ENCODE results near the gene P2RX6. TPM values are rescaled to one million over a fixed set of nuclear protein-coding genes. Genes with fewer than 3 reads are reported as not detected.

Gene P2RX6
- total and polyA plus RNA-seq, 9 of the 15 experiments (the other 6 are each of a cell fraction or from before 2014, with no cell fraction given), result 0.01 to 3.9 (median 1.5) TPM; not detected in 1

DNA sequence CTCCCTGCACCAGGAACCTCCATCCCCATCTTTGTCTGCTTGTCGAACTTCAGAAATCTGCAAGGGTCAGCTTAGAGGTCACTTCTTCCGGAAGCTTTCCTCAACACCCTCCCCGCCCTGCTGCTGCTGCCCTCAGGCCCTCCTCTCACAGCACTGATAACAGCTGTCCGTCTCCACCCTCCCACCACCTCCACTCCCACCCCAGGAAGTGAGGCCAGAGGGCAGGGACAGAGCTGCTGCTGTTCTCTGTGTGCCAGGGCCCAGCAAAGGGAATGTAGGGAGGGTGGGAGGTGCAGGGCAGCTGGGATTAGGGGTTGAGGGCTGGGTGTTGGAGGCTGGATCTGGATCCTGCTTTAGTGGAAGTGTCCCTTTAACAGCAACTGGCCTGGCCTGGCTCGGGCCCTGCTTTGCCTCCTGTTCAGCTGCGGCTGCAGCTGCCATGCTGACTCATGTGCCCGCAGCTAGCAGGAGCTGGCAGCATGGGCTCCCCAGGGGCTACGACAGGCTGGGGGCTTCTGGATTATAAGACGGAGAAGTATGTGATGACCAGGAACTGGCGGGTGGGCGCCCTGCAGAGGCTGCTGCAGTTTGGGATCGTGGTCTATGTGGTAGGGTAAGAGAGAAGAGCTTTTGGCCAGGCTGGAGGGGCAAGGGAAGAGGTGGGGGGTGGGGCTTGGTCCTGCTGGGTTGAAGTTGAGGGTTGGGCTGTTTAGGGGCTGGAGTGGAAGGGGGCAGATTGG, at the start of gene P2RX6 (continued):
- TF ChIP-seq ASH1L (IDR thresholded peaks at IDR 0.05; ENCODE audit: borderline replicate concordance, low read depth, partially characterized antibody) (no peak), SREBF2 (CRISPR knock-in tag; IDR thresholded peaks at IDR 0.05) (no peak), LCOR (CRISPR knock-in tag; IDR thresholded peaks at IDR 0.05) (no peak), ZNF311 (CRISPR knock-in tag; IDR thresholded peaks at IDR 0.05) (0 out of 2 replicates have a peak, but pooled peaks have one; percentile 63), HOXB6 (CRISPR knock-in tag; IDR thresholded peaks at IDR 0.05; ENCODE audit: borderline replicate concordance) (0 out of 2 replicates have a peak, but pooled peaks have one; percentile 11), MAFF (IDR thresholded peaks at IDR 0.05; ENCODE audit: low read length) (peak; percentile 31), SMARCB1 (IDR thresholded peaks at IDR 0.05; ENCODE audit: insufficient read length, low read depth) (peak; percentile 26), ZNF695 (CRISPR knock-in tag; IDR thresholded peaks at IDR 0.05) (no peak)
- TF ChIP-seq, protein P1, sequence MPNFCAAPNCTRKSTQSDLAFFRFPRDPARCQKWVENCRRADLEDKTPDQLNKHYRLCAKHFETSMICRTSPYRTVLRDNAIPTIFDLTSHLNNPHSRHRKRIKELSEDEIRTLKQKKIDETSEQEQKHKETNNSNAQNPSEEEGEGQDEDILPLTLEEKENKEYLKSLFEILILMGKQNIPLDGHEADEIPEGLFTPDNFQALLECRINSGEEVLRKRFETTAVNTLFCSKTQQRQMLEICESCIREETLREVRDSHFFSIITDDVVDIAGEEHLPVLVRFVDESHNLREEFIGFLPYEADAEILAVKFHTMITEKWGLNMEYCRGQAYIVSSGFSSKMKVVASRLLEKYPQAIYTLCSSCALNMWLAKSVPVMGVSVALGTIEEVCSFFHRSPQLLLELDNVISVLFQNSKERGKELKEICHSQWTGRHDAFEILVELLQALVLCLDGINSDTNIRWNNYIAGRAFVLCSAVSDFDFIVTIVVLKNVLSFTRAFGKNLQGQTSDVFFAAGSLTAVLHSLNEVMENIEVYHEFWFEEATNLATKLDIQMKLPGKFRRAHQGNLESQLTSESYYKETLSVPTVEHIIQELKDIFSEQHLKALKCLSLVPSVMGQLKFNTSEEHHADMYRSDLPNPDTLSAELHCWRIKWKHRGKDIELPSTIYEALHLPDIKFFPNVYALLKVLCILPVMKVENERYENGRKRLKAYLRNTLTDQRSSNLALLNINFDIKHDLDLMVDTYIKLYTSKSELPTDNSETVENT (CRISPR knock-in tag; IDR thresholded peaks at IDR 0.05), result 0 out of 2 replicates have a peak, but pooled peaks have one; percentile 41
- TF ChIP-seq, protein P2, sequence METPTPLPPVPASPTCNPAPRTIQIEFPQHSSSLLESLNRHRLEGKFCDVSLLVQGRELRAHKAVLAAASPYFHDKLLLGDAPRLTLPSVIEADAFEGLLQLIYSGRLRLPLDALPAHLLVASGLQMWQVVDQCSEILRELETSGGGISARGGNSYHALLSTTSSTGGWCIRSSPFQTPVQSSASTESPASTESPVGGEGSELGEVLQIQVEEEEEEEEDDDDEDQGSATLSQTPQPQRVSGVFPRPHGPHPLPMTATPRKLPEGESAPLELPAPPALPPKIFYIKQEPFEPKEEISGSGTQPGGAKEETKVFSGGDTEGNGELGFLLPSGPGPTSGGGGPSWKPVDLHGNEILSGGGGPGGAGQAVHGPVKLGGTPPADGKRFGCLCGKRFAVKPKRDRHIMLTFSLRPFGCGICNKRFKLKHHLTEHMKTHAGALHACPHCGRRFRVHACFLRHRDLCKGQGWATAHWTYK (CRISPR knock-in tag; IDR thresholded peaks at IDR 0.05), result peak; percentile 77; the same call in 1 of the 2 replicates
- TF ChIP-seq, protein P3, sequence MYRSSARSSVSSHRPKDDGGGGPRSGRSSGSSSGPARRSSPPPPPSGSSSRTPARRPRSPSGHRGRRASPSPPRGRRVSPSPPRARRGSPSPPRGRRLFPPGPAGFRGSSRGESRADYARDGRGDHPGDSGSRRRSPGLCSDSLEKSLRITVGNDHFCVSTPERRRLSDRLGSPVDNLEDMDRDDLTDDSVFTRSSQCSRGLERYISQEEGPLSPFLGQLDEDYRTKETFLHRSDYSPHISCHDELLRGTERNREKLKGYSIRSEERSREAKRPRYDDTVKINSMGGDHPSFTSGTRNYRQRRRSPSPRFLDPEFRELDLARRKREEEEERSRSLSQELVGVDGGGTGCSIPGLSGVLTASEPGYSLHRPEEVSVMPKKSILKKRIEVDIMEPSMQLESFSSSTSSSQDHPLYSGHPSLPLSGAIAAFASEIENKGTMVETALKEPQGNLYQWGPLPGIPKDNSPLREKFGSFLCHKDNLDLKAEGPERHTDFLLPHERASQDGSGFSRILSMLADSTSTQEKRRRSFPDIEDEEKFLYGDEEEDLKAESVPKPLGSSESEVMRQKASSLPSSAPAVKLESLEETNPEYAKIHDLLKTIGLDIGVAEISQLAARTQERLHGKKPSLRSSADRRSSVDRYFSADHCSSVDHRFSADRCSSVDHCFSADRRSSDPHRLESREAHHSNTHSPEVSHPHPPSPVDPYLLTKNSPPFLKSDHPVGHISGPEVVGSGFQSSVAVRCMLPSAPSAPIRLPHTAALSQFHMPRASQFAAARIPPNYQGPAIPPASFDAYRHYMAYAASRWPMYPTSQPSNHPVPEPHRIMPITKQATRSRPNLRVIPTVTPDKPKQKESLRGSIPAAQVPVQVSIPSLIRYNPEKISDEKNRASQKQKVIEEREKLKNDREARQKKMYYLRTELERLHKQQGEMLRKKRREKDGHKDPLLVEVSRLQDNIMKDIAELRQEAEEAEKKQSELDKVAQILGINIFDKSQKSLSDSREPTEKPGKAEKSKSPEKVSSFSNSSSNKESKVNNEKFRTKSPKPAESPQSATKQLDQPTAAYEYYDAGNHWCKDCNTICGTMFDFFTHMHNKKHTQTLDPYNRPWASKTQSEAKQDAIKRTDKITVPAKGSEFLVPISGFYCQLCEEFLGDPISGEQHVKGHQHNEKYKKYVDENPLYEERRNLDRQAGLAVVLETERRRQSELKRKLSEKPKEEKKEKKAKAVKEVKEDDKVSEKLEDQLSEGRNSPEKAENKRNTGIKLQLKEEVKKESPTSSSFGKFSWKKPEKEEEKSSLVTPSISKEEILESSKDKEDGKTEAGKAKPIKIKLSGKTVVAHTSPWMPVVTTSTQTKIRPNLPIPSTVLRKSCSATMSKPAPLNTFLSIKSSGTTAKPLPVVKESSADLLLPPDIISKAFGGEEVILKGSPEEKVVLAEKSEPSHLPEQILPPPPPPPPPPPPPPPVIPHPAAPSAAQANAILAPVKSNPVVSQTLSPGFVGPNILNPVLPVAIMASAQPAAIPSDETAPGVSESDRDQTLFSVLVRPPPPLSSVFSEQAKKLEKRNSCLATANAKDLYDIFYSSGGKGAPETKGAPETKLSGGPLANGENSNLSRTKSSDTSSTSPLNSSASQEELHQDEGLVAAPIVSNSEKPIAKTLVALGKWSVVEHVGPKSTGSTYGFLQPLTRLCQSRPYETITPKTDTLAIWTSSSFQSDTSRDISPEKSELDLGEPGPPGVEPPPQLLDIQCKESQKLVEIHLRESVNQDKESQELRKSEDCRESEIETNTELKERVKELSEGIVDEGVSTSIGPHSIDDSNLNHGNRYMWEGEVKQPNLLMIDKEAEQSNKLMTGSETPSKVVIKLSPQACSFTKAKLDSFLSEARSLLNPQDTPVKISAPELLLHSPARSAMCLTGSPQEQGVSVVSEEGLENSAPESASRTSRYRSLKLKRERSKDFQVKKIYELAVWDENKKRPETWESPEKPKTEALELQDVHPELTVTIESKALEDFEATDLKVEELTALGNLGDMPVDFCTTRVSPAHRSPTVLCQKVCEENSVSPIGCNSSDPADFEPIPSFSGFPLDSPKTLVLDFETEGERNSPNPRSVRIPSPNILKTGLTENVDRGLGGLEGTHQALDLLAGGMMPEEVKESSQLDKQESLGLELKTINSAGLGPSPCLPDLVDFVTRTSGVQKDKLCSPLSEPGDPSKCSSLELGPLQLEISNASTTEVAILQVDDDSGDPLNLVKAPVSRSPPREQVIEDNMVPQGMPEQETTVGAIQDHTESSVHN (IDR thresholded peaks at IDR 0.05; ENCODE audit: borderline replicate concordance in 1 of 2, low read depth in 1 of 2), result no peak
- TF ChIP-seq, protein P4, sequence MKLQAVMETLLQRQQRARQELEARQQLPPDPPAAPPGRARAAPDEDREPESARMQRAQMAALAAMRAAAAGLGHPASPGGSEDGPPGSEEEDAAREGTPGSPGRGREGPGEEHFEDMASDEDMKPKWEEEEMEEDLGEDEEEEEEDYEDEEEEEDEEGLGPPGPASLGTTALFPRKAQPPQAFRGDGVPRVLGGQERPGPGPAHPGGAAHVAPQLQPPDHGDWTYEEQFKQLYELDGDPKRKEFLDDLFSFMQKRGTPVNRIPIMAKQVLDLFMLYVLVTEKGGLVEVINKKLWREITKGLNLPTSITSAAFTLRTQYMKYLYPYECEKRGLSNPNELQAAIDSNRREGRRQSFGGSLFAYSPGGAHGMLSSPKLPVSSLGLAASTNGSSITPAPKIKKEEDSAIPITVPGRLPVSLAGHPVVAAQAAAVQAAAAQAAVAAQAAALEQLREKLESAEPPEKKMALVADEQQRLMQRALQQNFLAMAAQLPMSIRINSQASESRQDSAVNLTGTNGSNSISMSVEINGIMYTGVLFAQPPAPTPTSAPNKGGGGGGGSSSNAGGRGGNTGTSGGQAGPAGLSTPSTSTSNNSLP (IDR thresholded peaks at IDR 0.05; ENCODE audit: borderline replicate concordance, low read depth, low read length), result 0 out of 2 replicates have a peak, but pooled peaks have one; percentile 60

Data from K562 (cell line).